NB4 (cell line): ENCODE measurements around the gene TBXT.

ENCODE experiments used
- TF ChIP-seq, protein P1 (sequence below): IDR thresholded peaks from one replicate; pipeline ENCODE4 v1.5.1; 2012; ENCODE audit warnings: low read depth, low read length
- TF ChIP-seq, protein P2 (sequence below): IDR thresholded peaks from 2 replicates; pipeline ENCODE4 v1.6.1; 2011; ENCODE audit warnings: low read depth, low read length

DNA sequence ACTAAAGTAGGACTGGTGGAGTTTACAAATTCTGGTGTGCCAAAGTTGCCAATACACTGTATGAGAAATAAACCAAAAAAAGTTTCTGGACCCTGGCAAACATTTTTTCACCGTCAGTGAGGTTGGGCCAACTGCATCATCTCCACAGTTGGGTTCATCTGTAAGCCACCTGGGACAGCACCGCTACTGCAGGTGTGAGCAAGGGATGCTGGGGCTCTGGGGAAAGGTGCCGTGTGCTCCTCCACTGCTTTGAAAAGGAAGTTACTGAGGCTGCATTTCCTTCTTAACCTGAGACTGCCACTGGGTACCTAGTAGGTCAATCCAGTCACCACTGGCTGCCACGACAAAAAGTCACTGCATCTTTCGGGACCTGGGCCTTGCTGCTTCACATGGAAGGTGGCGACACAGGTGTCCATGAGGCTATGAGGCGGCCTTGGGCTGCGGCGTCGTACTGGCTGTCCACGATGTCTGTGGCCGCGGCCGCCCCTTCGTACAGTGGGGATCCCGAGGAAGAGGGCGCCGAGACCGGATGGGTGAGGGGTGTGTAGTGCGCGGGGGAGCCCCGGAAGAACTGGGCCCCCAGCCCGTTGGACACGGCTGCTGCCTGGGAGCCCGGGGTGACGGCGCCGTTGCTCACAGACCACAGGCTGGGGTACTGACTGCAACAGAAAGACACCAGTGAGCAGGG, 9.6 kb downstream of the TBXT start:
- TF ChIP-seq, protein P1, sequence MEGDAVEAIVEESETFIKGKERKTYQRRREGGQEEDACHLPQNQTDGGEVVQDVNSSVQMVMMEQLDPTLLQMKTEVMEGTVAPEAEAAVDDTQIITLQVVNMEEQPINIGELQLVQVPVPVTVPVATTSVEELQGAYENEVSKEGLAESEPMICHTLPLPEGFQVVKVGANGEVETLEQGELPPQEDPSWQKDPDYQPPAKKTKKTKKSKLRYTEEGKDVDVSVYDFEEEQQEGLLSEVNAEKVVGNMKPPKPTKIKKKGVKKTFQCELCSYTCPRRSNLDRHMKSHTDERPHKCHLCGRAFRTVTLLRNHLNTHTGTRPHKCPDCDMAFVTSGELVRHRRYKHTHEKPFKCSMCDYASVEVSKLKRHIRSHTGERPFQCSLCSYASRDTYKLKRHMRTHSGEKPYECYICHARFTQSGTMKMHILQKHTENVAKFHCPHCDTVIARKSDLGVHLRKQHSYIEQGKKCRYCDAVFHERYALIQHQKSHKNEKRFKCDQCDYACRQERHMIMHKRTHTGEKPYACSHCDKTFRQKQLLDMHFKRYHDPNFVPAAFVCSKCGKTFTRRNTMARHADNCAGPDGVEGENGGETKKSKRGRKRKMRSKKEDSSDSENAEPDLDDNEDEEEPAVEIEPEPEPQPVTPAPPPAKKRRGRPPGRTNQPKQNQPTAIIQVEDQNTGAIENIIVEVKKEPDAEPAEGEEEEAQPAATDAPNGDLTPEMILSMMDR: no peak
- TF ChIP-seq, protein P2, sequence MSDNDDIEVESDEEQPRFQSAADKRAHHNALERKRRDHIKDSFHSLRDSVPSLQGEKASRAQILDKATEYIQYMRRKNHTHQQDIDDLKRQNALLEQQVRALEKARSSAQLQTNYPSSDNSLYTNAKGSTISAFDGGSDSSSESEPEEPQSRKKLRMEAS: no peak
